A673 (cell line): ENCODE measurements around the gene ZBTB8A. TPM values are rescaled to one million over a fixed set of nuclear protein-coding genes. Genes with fewer than 3 reads are reported as not detected.

Experiments used
- BruUV-seq: library from RNA; stranded (reverse); fragments of 400-500 nt; replicated peaks from 2 replicates; lab custom pipeline; 2021; lab: Mats Ljungman, UMichigan
- CTCF ChIA-PET: fragments of 300-600 bp; sonication (Branson Sonifier 250); formaldehyde crosslinking; loops from one replicate; lab custom pipeline; 2022; ENCODE audit warnings: antibody characterized with exemption; lab: Charles Lee
- POLR2A ChIA-PET: fragments of 300-600 bp; sonication (Branson Sonifier 250); formaldehyde crosslinking; loops from one replicate; lab custom pipeline; 2022; ENCODE audit warnings: antibody characterized with exemption; ENCODE audit not compliant: low non-redundant PET; lab: Charles Lee
- DNase-seq: peaks from one replicate; pipeline ENCODE4 v3.0.0-alpha.2; 2015; ENCODE audit warnings: low spot score
- H3K27ac ChIP-seq: fragments of 200-600 bp; sonication (generic); 2 replicates; pipeline ENCODE4 v1.5.1; 2016; ENCODE audit warnings: mixed run types, low read depth, mild to moderate bottlenecking, mixed read lengths, antibody characterized with exemption, low read length; ENCODE audit not compliant: poor library complexity, severe bottlenecking
- H3K27me3 ChIP-seq: fragments of 200-600 bp; sonication (generic); replicated peaks from 2 replicates; pipeline ENCODE4 v1.6.1; 2017; ENCODE audit warnings: mixed run types, low read depth, mild to moderate bottlenecking, mixed read lengths, antibody characterized with exemption, low read length; ENCODE audit not compliant: insufficient read depth, poor library complexity
- H3K36me3 ChIP-seq: fragments of 200-600 bp; sonication (generic); 2 replicates; pipeline ENCODE4 v1.6.1; 2016; ENCODE audit warnings: mixed run types, mild to moderate bottlenecking, mixed read lengths, antibody characterized with exemption, low read length; ENCODE audit not compliant: insufficient read depth, poor library complexity, severe bottlenecking
- H3K4me1 ChIP-seq: fragments of 200-600 bp; sonication (generic); 2 replicates; pipeline ENCODE4 v1.6.1; 2017; ENCODE audit warnings: mixed run types, mild to moderate bottlenecking, mixed read lengths, antibody characterized with exemption, low read length; ENCODE audit not compliant: insufficient read depth, poor library complexity, severe bottlenecking
- H3K4me3 ChIP-seq: fragments of 200-600 bp; sonication (generic); 2 replicates; pipeline ENCODE4 v1.5.1; 2016; ENCODE audit warnings: low read depth, mixed run types, mild to moderate bottlenecking, mixed read lengths, low read length; ENCODE audit not compliant: poor library complexity, severe bottlenecking
- H3K9me3 ChIP-seq: fragments of 200-600 bp; sonication (generic); 2 replicates; pipeline ENCODE4 v1.6.1; 2016; ENCODE audit warnings: mixed run types, low read depth, mild to moderate bottlenecking, mixed read lengths, antibody characterized with exemption, low read length; ENCODE audit not compliant: poor library complexity, severe bottlenecking
- EZH2 ChIP-seq: fragments of 200-600 bp; sonication (generic); IDR thresholded peaks from 2 replicates; pipeline ENCODE4 v1.6.1; 2017; ENCODE audit warnings: borderline replicate concordance, low read depth, mild to moderate bottlenecking, mixed read lengths, antibody characterized with exemption, low read length; ENCODE audit not compliant: poor library complexity, severe bottlenecking
- intact Hi-C: fragments of 100-400 bp; cut with micrococcal nuclease; formaldehyde crosslinking; loops from one replicate; pipeline ENCODE4 v1.10.0; 2022; ENCODE audit not compliant: unreplicated experiment
- total RNA-seq: library from RNA; stranded (reverse); gene quantifications from 2 replicates; pipeline ENCODE4 v1.2.3, GENCODE V29; 2021
- TF ChIP-seq, protein P1 (sequence below): fragments of 300-800, 200-600 bp; sonication (generic); conservative IDR thresholded peaks from 2 replicates; pipeline ENCODE4 v1.5.1; 2017; ENCODE audit warnings: low read depth, mild to moderate bottlenecking, antibody characterized with exemption, low read length, moderate library complexity, mixed read lengths

The ZBTB8A gene
- total RNA-seq, 1 experiment from 2014 or later, result 6.4 TPM

DNA sequence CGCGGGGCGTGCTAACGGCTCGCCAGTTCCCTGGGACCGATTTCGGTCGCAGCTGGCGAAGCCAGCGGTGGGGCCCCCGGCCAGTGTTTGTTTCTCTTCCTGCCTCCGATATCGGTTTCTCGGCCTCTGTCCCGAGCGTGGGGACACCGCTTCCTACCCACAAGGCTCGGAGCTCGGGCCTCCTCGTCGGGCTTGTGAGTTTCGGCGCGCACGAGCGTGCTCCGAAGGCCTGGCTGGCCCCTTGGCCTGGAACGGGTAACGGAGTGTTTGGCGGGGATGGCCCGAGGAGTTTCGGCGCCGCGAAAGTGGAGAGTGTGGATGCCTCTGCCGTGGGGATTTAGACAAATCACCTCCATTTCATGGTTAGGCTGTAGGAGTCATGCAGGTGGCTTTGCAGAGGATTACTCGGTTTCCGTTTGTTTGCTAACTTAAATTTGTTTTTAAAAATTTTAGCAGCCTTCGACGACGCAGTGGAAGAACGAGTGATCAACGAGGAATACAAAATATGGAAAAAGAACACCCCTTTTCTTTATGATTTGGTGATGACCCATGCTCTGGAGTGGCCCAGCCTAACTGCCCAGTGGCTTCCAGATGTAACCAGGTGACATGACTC is 112.3 kb downstream of the ZBTB8A start:
- Histone ChIP-seq H3K4me1 (peaks cover 28% of the 10 kb centered on the region), H3K9me3 (no peaks in the 10 kb centered on the region), H3K27ac (peak overlapping the region; percentile 99), H3K27me3 (no peaks in the 10 kb centered on the region), H3K4me3 (peak overlapping the region; percentile 91), H3K36me3 (peaks cover 48% of the 10 kb centered on the region)
- POLR2A ChIA-PET, result interaction anchor here (0.6 kb wide), 2 partner anchors 130 to 226 kb away, joined by 3 to 9 read pairs; no protein-coding TSS in a partner anchor
- intact Hi-C loops, result loop anchor here (10.0 kb wide), 1 partner anchor 127 kb away; no protein-coding TSS in a partner anchor
- no peak for DNase-seq
- no TSS peak for BruUV-seq
- TF ChIP-seq, protein P1, sequence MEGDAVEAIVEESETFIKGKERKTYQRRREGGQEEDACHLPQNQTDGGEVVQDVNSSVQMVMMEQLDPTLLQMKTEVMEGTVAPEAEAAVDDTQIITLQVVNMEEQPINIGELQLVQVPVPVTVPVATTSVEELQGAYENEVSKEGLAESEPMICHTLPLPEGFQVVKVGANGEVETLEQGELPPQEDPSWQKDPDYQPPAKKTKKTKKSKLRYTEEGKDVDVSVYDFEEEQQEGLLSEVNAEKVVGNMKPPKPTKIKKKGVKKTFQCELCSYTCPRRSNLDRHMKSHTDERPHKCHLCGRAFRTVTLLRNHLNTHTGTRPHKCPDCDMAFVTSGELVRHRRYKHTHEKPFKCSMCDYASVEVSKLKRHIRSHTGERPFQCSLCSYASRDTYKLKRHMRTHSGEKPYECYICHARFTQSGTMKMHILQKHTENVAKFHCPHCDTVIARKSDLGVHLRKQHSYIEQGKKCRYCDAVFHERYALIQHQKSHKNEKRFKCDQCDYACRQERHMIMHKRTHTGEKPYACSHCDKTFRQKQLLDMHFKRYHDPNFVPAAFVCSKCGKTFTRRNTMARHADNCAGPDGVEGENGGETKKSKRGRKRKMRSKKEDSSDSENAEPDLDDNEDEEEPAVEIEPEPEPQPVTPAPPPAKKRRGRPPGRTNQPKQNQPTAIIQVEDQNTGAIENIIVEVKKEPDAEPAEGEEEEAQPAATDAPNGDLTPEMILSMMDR, result no peak
- no peak for TF ChIP-seq EZH2
- CTCF ChIA-PET, result interaction anchor here (1.2 kb wide), 1 partner anchor 131 kb away, joined by 20 read pairs; no protein-coding TSS in a partner anchor

DNA sequence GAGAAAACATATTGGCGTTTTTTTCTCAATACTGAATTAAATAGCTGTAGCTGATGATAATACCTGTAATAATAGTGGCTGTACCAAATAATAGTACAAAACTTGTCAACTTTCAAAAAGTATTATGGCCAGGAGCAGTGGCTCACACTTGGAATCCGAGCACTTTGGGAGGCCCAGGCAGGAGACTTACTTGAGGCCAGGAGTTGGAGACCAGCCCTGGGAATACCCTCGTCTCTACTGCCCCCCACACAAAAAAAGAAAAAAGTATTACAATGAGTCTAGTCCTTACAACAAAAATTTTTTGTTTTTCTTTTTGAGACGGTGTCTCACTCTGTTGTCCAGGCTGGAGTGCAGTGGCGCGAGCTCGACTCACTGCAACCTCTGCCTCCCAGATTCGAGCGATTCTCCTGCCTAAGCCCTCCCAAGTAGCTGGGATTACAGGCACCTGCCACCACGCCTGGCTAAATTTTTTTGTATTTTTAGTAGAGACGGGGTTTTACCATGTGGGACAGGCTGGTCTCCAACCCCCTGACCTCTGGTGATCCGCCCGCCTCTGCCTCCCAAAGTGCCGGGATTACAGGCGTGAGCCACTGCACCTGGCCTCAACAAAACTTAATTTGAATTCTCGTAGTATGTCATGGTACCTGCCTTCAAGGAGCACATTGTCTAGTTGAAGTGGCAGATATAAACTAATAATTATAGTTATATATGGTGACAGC is 113.2 kb downstream of the ZBTB8A start:
- Histone ChIP-seq H3K4me1 (peaks cover 28% of the 10 kb centered on the region), H3K27me3 (no peaks in the 10 kb centered on the region), H3K9me3 (no peaks in the 10 kb centered on the region), H3K4me3 (peak overlapping the region; percentile 91), H3K36me3 (peaks cover 57% of the 10 kb centered on the region), H3K27ac (peak overlapping the region; percentile 99)
- peak; percentile 13 for DNase-seq
- intact Hi-C loops, result loop anchor here (10.0 kb wide), 1 partner anchor 128 kb away; no protein-coding TSS in a partner anchor
- no TSS peak for BruUV-seq
- ChIA-PET POLR2A (no interaction called here), CTCF (no interaction called here)
- no peak for TF ChIP-seq EZH2
- TF ChIP-seq, protein P1, result no peak

Other genes with a start within 250 kb of the ZBTB8A start
- gene HDAC1, start 247.3 kb upstream of the ZBTB8A start, total RNA-seq, result 192 and 195 TPM in 2 replicates
- 425 and 445 TPM in 2 replicates for gene MARCKSL1, start 203.2 kb upstream of the ZBTB8A start, total RNA-seq
- gene FAM229A, start 176.9 kb upstream of the ZBTB8A start, total RNA-seq, result 4.7 and 5.2 TPM in 2 replicates
- 3.9 and 4.3 TPM in 2 replicates for gene TSSK3, start 176.9 kb upstream of the ZBTB8A start, total RNA-seq
- 47.4 and 48.0 TPM in 2 replicates for gene BSDC1, start 145.0 kb upstream of the ZBTB8A start, total RNA-seq
- gene ZBTB8B, start 74.4 kb upstream of the ZBTB8A start, total RNA-seq, result 0.06 and 0.17 TPM in 2 replicates
- gene ZBTB8OS, start 111.1 kb downstream of the ZBTB8A start, total RNA-seq, result 70.6 and 72.1 TPM in 2 replicates
- 496 and 513 TPM in 2 replicates for gene RBBP4, start 111.8 kb downstream of the ZBTB8A start, total RNA-seq
- gene SYNC, start 163.3 kb downstream of the ZBTB8A start, total RNA-seq, result 0.71 TPM in 1 of 2 replicates, not detected in the other